AG09319 (cell line): ENCODE measurements around the gene PODXL.

Experiments used
- DNase-seq: peaks from one replicate; pipeline ENCODE4 v3.0.0-alpha.2; 2010; ENCODE audit warnings: low read depth; ENCODE audit errors: extremely low read depth
- TF ChIP-seq, protein P1 (sequence below): IDR thresholded peaks from 2 replicates; pipeline ENCODE4 v1.5.1; 2011; ENCODE audit warnings: low read depth, mild to moderate bottlenecking, inconsistent platforms, low read length, moderate library complexity

The PODXL gene

GRCh38 chr7:131546126-131546525, 10.3 kb downstream of the PODXL start:
- DNase-seq, result no peak
- TF ChIP-seq, protein P1, sequence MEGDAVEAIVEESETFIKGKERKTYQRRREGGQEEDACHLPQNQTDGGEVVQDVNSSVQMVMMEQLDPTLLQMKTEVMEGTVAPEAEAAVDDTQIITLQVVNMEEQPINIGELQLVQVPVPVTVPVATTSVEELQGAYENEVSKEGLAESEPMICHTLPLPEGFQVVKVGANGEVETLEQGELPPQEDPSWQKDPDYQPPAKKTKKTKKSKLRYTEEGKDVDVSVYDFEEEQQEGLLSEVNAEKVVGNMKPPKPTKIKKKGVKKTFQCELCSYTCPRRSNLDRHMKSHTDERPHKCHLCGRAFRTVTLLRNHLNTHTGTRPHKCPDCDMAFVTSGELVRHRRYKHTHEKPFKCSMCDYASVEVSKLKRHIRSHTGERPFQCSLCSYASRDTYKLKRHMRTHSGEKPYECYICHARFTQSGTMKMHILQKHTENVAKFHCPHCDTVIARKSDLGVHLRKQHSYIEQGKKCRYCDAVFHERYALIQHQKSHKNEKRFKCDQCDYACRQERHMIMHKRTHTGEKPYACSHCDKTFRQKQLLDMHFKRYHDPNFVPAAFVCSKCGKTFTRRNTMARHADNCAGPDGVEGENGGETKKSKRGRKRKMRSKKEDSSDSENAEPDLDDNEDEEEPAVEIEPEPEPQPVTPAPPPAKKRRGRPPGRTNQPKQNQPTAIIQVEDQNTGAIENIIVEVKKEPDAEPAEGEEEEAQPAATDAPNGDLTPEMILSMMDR, result no peak

DNA sequence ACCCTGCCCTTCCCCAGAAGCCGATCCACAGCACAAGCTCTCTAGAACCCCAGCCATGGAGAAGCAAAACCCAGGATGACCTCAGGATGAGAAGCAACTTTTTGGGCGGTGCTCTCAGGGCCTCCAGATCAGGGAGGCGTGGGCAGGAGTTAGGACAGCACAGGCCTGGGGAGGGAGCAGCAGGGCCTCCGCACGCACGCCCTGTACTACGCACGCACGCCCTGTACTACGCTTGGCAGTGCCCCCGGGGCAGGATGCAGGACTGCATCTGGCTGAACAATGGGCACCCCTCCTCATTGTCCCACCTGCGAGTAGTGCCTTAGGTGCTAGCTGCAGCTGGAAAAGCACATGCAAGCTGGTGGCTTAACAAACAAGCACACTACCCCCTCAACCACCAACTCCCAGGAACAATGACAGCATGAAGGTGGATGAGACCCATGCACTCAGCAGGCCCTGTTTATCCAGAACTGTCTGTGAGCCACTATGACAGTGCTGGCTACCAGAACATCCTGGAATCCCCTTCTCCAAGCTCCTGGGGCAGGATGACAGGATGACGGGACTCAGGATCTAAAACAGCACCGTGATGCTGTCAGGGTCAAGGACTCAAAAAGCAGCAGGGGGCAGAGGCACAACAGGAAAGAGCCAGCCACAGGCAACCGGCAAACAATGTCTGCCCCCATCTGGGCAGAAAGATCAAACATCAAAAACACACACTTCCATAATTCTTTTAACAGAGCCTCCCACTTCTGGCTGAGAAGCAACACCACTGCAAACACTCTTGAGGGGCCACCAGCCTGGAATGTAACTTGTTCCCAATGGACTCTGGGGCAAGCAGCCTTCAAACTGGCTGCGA, 11.8 kb downstream of the PODXL start:
- no peak for DNase-seq
- TF ChIP-seq, protein P1, result peak; percentile 0; the same call in 1 of the 2 replicates

DNA sequence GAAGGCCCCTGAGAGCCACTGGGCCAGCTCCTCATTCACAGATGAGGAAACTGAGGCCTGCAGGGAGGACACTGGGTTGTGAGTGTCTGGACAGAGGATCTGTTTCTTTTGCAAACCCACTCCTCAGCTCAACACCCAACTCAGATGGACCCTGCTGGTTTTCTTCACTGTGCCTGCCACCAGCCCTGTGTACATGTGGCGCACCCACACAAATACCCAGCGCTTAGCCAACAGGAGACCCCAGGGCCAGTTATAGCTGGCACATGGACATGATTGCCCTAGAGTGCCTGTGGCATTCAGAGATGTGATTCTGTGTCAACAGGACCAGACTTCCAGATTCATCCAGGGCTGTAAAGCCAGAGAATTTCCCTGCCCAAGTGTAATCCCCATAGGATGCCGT, 12.4 kb downstream of the PODXL start:
- DNase-seq, result no peak
- TF ChIP-seq, protein P1, result no peak

GRCh38 chr7:131543298-131543697, 13.1 kb downstream of the PODXL start:
- TF ChIP-seq, protein P1, result no peak
- no peak for DNase-seq

DNA sequence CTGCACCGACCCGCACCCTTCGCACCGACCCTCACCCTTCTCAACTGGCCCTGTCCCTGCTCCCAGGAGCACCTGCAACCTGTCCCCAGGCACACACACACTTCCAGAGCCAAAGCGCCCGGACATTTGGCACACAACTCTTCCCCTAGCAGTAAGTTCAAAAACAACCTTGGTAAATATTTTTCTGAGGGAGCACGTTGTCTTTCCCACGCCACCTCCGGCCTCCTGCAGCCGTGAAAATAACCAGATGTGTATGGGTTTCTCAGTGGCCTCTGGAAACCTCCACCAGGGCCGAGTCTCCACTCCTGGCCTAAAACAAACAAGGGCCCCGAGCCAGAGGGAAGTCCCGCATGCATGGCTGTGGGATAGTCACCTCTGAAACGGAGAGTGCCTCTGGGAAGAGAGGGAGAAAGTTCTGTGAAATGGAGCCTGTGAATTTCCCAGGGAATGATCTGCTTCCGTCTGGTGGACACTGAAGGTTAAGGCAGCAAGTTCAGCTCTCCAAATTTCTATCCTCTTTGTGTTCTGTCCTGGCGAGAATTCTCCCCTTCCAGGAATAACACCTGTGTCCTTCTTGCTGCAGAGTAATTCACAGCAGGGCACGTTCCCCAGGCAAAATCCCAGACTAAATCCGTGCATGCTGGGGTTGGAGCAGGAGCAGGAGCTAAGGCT, 15.8 kb downstream of the PODXL start:
- no peak for DNase-seq
- TF ChIP-seq, protein P1, result no peak

GRCh38 chr7:131538813-131539179, 17.6 kb downstream of the PODXL start:
- no peak for DNase-seq

More at GRCh38 chr7:131538813-131539179, 17.6 kb downstream of the PODXL start:
- TF ChIP-seq, protein P1, result no peak
